Bronchial epithelial cell (primary cell): ENCODE data around the gene DPP6. TPM values are rescaled to one million over a fixed set of nuclear protein-coding genes. Genes with fewer than 3 reads are reported as not detected.

Experiments used
- DNase-seq: peaks from one replicate; pipeline ENCODE4 v3.0.0-alpha.2; 2010; ENCODE audit warnings: low read depth
- FAIRE-seq: peaks from 2 replicates; lab custom pipeline; 2011; peaks lifted over from hg19 to GRCh38; lab: Jason Lieb, UNC
- H3K27me3 ChIP-seq: 2 replicates; pipeline ENCODE4 v1.5.1; 2011; ENCODE audit warnings: low read length; ENCODE audit not compliant: control insufficient read depth, insufficient read depth
- H3K36me3 ChIP-seq: 2 replicates; pipeline ENCODE4 v1.5.1; 2011; ENCODE audit warnings: low read length; ENCODE audit not compliant: control insufficient read depth, insufficient read depth
- H3K4me3 ChIP-seq: 2 replicates; pipeline ENCODE4 v1.5.1; 2011; ENCODE audit warnings: mild to moderate bottlenecking, low read depth, low read length, control low read depth
- total RNA-seq: library from RNA; depleted of rRNA; stranded (reverse); fragments of >200 nt; gene quantifications from 2 replicates; pipeline ENCODE4 v1.2.1, GENCODE V29; 2014
- TF ChIP-seq, protein P1 (sequence below): IDR thresholded peaks from 2 replicates; pipeline ENCODE4 v1.5.1; 2011; ENCODE audit warnings: mild to moderate bottlenecking, moderate library complexity, low read length, control low read depth, inconsistent platforms; ENCODE audit not compliant: insufficient read depth, severe bottlenecking

DPP6 gene
- total RNA-seq, 1 donor from 2014 or later, result not detected

DNA sequence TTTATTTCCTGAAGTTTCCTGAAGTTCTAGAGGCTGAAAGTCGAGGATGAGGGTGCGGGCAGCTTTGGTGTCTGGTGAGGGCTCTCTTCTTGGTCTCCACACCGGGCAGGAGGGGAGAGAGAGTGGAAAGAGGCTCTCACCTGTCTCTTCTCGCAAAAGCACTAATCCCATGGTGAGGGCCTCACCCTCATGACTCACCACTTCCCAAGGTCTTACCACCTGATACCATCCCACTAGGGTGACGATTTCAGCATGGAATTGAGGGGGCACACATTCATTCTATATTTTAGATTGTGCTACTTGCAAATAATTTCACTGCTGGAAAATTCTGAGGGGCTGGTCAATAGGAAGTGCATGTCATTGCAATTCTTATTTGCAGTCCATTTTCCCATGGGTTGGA lies 292.9 kb downstream of the DPP6 start:
- TF ChIP-seq, protein P1, sequence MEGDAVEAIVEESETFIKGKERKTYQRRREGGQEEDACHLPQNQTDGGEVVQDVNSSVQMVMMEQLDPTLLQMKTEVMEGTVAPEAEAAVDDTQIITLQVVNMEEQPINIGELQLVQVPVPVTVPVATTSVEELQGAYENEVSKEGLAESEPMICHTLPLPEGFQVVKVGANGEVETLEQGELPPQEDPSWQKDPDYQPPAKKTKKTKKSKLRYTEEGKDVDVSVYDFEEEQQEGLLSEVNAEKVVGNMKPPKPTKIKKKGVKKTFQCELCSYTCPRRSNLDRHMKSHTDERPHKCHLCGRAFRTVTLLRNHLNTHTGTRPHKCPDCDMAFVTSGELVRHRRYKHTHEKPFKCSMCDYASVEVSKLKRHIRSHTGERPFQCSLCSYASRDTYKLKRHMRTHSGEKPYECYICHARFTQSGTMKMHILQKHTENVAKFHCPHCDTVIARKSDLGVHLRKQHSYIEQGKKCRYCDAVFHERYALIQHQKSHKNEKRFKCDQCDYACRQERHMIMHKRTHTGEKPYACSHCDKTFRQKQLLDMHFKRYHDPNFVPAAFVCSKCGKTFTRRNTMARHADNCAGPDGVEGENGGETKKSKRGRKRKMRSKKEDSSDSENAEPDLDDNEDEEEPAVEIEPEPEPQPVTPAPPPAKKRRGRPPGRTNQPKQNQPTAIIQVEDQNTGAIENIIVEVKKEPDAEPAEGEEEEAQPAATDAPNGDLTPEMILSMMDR, result no peak
- FAIRE-seq (no peak), DNase-seq (no peak)
- H3K36me3 ChIP-seq, result no peaks in the 10 kb centered on the region
- H3K4me3 ChIP-seq, result no peak overlapping the region
- no peaks in the 10 kb centered on the region for H3K27me3 ChIP-seq

DNA sequence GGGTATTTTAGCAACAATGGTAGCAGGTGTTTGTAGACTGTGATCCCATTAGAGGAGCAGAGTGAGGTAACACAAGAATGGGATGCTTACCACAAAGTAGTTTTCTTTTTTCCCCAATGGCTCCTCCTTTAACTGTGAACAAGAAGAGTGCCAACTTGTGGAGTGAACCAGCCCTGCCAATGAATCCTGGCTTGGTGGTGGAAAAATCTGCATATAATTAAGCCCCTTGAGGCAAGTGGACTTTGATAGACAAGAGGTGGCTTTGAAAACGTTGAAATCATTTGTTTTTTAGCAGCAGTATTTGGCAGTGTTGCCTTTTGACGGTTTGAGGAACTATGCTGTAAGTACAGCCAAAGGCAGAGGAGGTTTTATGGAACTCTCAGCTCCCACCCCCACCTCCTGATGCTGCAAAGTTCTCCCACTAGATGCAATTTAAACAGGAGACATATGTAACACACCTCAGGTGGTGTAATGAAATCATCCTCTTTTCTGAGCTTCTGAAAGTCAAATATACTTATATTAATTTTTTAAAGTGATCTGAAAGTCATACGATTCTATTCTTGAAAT lies 295.6 kb downstream of the DPP6 start:
- Histone ChIP-seq H3K4me3 (no peak overlapping the region), H3K27me3 (no peaks in the 10 kb centered on the region), H3K36me3 (no peaks in the 10 kb centered on the region)
- TF ChIP-seq, protein P1, result no peak
- no peak for DNase-seq
- no peak for FAIRE-seq

DNA sequence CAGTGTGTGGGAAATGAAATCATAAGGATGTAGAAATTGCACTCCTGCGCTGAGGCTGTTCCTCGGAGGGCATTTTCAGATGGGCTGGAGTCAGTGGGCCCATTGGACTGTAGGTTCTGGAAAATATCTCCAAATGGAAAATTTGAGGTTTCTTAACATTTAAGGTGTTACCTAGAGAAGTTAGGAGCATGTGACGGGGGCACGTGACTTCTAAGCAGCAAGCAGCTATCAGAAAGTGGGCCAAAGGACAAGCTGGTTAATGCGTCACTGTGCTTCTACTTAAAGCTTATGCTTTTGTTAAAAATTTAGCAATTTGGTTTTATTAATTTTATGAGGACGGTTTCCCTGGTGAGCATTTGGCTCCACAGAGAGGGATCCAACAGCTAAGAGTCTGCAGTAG lies 298.7 kb downstream of the DPP6 start:
- DNase-seq (no peak), FAIRE-seq (no peak)
- TF ChIP-seq, protein P1, result no peak
- no peaks in the 10 kb centered on the region for H3K27me3 ChIP-seq
- no peaks in the 10 kb centered on the region for H3K36me3 ChIP-seq
- no peak overlapping the region for H3K4me3 ChIP-seq

DNA sequence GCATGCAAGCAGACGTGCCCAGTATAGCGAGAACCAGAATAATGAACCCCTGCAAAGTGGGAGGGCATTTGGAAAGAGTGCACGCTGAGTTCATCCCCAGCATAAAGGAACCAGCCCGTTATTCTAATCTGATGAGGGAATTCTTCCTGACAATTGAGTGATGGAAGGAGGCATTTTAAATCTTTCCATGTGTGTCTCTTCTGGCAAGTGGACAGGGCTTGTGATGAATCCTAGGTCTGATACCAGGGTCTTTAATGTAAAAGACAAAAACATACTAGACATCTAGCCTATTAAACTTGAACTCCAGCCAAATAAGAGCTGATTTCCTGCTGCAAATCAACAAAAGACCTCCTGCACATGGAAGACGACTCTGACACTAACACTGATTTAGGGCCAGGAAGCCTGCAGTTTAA lies 301.2 kb downstream of the DPP6 start:
- no peak for FAIRE-seq
- Histone ChIP-seq H3K36me3 (no peaks in the 10 kb centered on the region), H3K4me3 (no peak overlapping the region), H3K27me3 (no peaks in the 10 kb centered on the region)
- DNase-seq, result no peak
- TF ChIP-seq, protein P1, result no peak

DNA sequence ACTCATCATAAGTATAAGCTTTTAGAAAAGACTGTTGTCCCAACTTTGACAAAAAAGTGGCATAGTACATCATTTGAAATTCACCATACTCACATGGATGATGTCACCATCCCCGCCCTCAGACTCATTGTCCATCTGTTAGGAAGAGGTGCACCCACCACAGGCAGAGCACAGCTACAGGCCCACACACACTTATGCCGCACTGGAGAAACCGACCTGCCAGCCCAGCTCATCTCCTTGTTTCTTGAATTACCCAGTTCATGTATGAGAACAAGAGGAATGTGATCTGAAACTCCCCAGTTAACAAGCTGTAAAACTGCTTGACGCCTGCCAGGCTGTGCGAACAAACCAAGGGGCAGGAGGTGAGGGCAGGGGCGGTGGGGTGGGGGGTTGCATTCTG lies 312.0 kb downstream of the DPP6 start:
- TF ChIP-seq, protein P1, result no peak
- no peak for DNase-seq
- no peaks in the 10 kb centered on the region for H3K27me3 ChIP-seq
- H3K4me3 ChIP-seq, result no peak overlapping the region
- no peak for FAIRE-seq
- H3K36me3 ChIP-seq, result no peaks in the 10 kb centered on the region

DNA sequence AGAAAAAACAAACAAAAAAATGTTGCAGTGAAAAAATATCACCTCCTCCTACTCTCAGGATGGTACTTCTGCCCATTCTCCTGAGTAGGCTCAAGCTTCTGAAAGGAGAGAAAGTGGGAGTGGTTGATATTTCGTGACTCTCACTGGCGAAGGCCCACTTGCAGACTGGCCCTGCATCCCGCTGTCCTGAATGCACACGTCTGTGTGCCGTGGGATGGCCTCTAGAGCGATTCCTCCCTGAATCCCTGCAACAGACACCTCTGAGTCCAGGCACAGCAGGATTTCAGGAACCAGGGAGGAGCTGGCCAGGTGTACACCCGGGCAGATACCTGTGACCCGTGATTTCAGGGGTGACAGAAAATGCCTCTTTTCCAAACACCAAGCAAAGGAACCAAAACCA lies 319.2 kb downstream of the DPP6 start:
- H3K4me3 ChIP-seq, result no peak overlapping the region
- TF ChIP-seq, protein P1, result no peak
- DNase-seq, result no peak
- H3K27me3 ChIP-seq, result no peaks in the 10 kb centered on the region
- H3K36me3 ChIP-seq, result no peaks in the 10 kb centered on the region
- no peak for FAIRE-seq
